ENCODE data around the gene COL26A1. TPM values are rescaled to one million over a fixed set of nuclear protein-coding genes. Genes with fewer than 3 reads are reported as not detected.
"Not testable (repeated sequence)": the region's sequence is repeated elsewhere in the genome, so short reads cannot be mapped to it uniquely, and the experiment has no call there.

Gene COL26A1
- total RNA-seq, 1 donor from 2014 or later, result 0.09 TPM

DNA sequence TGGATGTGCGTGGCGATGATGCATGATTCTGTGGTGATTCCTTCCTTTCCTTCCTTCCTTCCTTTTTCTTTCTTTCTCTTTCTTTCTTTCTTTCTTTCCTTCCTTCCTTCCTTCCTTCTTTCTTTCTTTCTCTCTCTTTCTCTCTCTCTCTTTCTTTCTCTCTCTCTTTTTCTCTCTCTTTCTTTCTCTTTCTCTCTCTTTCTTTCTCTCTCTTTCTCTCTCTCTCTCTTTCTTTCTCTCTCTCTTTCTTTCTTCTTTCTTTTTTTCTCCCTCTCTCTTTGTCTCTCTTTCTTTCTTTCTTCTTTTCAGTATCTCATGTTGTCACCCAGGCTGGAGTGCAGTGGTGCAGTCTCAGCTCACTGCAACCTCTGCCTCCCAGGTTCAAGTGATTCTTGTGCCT is 113.0 kb downstream of the COL26A1 start:
- ATAC-seq; intact Hi-C loops (cut with DNase I); DNase-seq (ENCODE audit: low spot score): not testable (repeated sequence)

DNA sequence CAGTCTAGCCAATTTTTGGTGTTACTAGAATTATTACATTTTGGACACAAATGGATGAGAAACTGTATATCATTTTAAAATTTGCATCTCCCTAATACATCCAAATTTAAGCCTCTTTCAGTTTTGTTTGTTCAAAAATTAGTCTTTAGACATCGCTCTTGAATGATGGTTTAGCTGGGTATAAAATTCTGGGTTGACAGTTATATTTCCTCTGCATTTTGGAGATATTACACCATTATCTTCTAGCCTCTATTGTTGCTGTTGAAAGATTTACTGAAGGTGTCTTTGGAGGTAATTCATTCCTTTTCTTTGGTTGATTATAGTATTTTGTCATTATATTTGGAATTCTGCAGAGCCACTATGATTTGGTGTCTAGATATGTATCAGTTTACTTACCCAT is 116.5 kb downstream of the COL26A1 start:
- ATAC-seq (no peak), DNase-seq (ENCODE audit: low spot score) (no peak)
- intact Hi-C loops (cut with DNase I), result no loop called here

DNA sequence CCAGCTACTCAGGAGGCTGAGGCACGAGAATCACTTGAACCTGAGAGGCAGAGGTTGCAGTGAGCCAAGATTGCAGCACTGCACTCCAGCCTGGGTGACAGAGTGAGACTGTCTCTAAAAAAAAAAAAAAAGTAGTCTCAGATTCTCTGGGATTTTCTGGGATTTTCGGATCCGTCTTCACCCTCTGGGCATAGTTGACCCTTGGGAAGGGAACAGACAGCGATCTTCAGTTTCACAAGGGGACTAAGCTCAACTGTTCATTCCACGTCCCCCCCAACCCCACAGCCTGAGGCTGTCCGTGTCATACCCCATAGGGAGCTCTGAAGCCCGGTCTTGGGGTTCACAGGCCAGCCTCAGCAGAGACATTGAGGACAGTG is 123.4 kb downstream of the COL26A1 start:
- DNase-seq (ENCODE audit: low spot score); ATAC-seq; intact Hi-C loops (cut with DNase I): not testable (repeated sequence)

DNA sequence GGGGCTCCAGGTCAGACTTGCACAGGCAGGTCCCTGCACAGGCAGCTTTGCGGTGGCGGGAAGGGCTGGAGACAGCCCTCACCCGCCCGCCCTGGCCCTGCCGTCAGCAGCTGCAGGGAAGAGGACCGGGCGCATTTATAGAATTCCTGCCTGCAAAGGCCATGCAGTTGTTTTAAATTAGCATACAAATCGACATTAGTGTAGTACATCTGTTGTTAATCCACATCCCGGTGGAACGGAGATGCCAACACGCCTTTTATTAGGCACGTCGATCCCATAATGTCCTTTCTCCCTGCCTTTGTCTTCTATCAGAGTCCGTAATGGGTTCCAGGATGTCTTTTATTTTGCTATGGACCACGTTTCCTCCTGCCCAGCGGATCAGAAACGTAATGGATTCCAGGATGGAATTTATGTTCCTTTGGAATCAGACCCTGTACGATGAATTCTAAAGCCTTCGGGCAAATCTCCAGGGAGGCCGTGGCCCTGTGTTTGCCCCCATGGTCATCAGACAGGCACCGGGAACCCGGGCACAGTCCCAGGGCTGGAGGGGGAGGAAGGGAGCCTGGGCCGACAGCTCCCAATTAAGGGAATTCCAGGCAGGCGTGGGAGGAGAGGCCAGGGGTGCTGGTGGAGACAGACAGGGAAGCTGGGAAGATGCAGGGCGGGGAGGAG is 123.9 kb downstream of the COL26A1 start:
- intact Hi-C loops (cut with DNase I), result no loop called here
- ATAC-seq, result no peak
- no peak for DNase-seq (ENCODE audit: low spot score)

DNA sequence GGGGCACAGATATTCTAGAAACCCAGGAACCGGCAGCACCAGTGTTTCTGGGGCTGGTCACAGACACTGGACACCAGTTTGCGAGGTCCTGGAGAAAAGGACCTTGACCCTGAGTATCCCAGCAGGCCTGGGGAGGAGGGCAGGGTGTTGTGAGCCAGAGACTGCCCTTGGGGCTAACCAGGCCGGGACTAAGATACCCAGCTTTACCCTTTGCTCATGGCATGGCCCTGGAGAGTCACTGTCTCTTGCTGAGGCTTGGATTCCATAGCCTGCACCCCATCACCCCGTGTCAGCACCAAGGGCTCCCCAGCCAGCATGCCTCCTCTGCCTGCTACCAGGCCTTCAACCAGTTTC is 124.4 kb downstream of the COL26A1 start:
- ATAC-seq (no peak), DNase-seq (ENCODE audit: low spot score) (no peak)
- intact Hi-C loops (cut with DNase I), result no loop called here

DNA sequence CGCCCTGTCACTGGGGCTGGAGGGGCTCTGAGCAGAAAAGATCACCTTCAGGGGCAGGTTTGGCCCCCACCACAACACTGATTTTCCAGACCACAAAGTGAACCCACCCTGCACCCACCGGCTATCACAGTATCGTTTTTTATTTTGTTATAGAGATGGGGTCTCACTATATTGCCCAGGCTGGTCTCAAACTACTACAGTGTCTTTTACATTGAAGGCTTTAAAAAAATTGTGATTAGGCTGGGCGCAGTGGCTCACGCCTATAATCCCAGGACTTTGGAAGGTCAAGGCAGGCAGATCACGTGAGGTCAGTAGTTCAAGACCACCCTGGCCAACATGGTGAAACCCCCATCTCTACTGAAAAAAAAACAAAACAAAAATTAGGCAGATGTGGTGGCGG is 125.1 kb downstream of the COL26A1 start:
- intact Hi-C loops (cut with DNase I), result no loop called here
- ATAC-seq (no peak), DNase-seq (ENCODE audit: low spot score) (no peak)

DNA sequence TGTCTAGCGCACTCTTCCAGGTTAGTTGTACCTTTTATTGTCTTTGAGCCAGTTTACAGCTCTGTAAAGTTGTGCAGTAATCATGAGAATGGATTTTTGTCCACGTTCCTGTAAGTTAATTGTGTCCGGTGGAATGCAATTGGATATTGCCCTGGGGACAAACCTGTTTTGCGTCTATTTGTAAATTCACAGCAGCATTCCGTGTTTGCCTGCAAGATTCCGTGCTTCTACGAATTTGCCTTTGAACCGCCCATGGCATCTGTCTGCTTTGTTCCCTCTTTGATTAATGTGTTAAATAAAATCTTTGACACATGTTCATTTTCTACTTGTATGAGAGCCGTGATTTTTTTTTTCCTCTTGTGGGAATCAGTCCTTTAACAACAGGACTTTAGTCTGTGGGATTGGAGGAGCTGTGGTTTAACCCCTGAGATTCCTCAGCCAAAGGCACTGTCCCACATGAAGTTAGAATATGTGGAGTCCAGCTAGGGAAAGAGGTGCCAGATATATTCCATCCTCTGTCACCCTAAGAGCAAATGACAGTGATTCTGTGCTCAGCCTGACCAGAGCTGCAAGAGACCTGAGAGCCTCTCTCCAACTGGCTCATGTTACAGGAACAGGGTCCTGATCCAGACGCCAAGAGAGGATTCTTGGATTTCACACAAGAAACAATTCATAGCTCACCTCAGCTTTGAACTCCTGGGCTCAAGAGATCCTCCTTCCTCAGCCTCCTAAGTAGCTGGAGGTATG is 126.3 kb downstream of the COL26A1 start:
- DNase-seq (ENCODE audit: low spot score), result no peak
- ATAC-seq, result no peak
- intact Hi-C loops (cut with DNase I), result no loop called here

DNA sequence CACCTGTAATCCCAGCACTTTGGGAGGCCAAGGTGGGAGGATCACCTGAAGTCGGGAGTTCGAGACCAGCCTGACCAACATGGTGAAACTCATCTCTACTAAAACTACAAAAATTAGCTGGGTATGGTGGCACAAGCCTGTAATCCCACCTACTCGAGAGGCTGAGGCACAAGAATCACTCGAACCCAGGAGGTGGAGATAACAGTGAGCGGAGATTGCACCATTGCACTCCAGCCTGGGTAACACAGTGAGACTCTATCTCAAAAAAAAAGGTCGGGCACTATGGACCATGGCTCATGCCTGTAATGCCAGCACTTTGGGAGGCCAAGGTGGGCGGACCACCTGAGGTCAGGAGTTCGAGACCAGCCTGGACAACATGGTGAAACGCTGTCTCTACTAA is 127.8 kb downstream of the COL26A1 start:
- ATAC-seq; DNase-seq (ENCODE audit: low spot score); intact Hi-C loops (cut with DNase I): not testable (repeated sequence)

DNA sequence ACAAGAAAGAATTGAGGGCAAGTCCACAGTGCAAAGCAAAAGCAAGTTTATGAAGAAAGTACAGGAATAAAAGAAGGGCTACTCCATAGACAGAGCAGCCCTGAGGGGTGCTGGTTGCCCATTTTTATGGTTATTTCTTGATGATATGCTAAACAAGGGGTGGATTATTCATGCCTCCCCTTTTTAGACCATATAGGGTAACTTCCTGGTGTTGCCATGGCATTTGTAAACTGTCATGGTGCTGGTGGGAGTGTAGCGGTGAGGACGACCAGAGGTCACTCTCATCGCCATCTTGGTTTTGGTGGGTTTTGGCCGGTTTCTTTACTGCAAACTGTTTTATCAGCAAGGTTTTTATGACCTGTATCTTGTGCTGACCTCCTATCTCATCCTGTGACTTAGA is 128.8 kb downstream of the COL26A1 start:
- ATAC-seq; intact Hi-C loops (cut with DNase I); DNase-seq (ENCODE audit: low spot score): not testable (repeated sequence)

DNA sequence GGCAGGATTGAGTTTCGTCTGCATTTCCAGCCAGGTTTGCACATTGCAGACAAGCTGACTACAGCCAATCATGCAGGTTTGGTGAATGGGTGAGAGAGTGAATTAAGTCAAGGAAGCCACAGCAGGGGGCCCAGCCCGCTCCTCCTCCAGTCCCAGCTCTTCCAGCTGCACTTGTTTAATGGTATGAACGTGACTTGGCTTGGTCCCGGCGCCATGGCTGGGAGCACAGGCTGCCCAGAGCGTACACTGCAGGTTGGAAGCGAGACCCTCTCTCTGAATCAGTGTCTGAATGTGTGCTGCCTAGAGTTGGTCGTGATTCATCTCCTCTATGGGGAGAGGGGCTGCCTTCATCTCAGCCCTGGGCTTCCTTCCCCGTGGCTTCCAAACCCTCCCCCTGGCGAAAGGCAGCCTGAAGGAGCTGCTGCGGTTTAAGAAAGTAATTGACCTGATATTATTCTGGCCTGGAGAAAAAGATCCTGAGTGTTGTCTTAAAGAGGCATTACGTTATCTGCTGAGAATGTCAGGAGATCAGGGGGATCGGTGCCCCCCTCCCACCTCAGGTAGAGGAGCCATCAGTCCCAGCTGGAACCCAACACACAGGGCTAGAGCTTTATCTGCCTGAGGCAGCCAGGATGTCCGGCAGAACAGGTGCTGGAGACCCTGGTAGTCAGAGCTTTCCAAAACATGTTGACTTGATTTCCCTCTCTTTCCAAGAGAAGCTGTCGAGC is 132.1 kb downstream of the COL26A1 start:
- intact Hi-C loops (cut with DNase I), result no loop called here
- no peak for DNase-seq (ENCODE audit: low spot score)
- ATAC-seq, result no peak

DNA sequence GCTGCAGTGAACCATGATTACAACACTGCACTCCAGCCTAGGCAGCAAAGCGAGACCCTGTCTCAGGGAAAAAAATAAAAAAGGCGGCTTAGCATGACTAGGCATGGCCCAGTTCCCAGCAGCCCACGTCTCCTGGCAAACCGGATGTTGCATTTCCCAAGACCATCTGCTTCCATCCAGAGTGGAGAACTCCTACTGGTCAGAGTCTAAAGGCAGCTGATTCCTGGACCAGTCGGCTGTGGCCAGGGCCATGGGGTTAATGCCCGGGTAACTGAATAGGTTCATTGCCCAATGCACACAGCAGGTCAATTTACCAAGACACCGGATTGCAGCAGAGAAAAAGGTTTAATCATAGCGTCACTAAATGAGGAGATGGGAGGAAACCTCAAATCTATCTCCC is 133.3 kb downstream of the COL26A1 start:
- intact Hi-C loops (cut with DNase I), result no loop called here
- ATAC-seq (no peak), DNase-seq (ENCODE audit: low spot score) (no peak)

DNA sequence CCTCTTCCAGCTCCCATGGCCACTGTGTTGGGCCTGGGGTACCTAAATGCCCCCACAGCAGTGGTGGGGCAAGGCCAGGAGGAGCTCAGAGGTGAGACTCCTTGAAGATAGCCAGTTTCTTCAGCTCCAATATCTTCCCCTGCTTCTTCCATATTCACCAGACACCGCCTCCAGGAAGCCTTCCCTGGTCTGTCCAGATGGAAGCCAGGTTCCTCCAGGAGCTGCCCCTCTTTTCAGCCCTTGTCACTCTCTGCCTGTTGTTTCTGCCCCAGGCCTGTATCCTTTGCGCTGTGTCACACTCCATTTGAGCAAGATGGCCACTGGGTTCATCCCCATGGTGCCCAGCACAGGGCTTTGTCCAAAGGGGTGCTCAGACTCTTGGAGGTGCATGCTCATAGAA is 138.7 kb downstream of the COL26A1 start:
- intact Hi-C loops (cut with DNase I), result no loop called here
- ATAC-seq, result no peak
- no peak for DNase-seq (ENCODE audit: low spot score)

DNA sequence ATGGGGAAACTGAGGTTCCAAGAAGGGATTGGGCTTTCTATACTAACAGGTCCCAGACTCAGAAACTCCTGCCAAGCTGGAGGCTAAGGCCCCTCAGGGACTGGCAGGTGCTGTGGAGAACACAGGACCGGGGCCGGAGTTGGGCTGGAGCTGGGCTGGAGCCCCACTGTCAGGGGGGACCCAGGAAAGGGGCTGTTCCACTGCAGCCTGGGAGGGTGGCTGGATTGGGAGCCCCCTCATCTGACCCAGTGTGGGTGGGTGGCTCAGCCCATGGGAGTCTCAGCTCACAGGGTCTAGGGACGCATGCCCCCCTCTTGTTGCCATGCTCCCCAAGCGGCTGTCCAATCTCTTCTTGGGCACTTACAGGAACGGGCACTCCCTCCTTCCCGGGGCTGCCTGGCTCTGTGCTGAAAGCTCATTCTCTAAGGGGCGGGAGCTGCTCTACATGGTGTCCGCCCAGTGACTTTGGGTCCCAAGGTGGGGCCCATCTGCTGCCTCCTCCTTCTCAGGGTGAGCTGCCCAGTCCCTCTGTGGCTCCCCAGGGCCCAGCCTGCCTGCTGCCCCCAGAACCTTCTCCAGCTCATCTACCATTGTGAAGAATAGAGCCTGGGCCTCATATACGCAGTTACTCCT is 139.9 kb downstream of the COL26A1 start:
- no peak for ATAC-seq
- DNase-seq (ENCODE audit: low spot score), result no peak
- intact Hi-C loops (cut with DNase I), result no loop called here

DNA sequence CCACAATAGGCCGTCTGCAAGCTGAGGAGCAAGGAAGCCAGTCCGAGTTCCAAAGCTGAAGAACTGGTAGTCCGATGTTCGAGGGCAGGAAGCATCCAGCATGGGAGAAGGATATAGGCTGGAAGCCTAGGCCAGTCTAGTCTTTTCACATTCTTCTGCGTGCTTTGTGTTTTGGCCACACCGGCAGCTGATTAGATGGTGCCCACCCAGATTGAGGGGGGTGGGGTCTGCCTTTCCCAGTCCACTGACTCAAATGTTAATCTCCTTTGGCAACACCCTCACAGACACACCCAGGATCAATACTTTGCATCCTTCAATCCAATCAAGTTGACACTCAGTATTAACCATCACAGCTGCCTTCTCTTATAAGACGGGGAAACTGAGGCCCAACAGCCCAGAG is 142.8 kb downstream of the COL26A1 start:
- intact Hi-C loops (cut with DNase I); DNase-seq (ENCODE audit: low spot score); ATAC-seq: not testable (repeated sequence)

DNA sequence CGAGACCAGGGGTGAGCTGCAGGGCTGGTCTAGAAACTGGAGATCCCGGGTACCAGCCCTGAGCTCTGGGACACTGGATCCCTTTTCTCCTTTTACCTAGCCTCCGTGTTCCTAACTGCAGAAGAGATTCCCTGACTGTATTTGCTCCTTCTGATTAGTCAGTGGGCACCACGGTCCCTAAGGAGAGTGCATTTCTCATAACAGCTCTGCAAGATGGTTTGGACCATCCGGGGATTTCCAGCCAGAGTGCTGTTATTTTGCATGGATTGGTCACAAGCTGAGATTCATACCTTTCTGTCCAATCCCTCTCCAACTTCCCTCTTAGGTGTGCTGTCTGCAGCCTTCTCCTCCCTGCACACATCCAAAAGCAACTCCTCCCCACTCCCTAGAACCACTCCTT is 143.9 kb downstream of the COL26A1 start:
- ATAC-seq, result no peak
- intact Hi-C loops (cut with DNase I), result no loop called here
- DNase-seq (ENCODE audit: low spot score), result no peak

DNA sequence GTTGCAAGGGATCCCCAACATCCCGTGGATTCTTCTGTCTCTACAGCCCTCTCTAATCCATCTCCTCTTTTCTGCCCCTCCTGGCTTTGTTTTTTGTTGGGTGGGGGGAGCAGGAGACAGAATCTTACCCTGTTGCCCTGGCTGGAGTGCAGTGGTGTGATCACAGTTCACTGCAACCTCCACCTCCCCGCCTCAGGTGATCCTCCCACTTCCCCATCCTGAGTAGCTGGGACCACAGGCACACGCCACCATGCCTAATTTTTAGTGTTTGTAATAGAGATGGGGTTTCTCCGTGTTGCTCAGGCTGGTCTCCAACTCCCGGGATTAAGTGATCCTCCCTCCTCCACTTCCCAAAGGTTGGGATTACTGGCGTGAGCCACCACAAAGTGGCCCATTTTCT is 144.7 kb downstream of the COL26A1 start:
- ATAC-seq, result no peak
- intact Hi-C loops (cut with DNase I), result no loop called here
- no peak for DNase-seq (ENCODE audit: low spot score)

DNA sequence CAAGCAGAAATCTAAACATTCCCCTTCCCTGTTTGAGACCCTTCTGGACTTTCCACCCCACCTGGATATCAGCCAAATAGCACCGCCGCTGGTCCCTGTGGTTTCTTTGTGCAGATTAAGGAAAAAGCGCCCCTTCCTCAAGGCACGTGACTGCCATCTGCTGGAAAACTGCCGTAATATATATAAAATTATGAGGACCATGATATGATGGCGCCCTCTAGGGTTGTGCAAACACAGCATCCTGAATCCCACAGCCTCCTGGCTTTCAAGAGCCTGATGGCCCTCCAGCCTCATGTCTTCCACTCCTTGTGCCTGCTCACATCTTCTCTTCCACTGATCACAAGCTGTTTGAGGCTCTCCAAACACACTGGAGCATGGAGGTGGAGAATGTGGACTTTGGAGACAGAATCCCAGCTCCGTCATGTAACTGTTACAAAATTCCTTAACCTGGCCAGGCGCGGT is 145.1 kb downstream of the COL26A1 start:
- no peak for DNase-seq (ENCODE audit: low spot score)
- intact Hi-C loops (cut with DNase I), result no loop called here

DNA sequence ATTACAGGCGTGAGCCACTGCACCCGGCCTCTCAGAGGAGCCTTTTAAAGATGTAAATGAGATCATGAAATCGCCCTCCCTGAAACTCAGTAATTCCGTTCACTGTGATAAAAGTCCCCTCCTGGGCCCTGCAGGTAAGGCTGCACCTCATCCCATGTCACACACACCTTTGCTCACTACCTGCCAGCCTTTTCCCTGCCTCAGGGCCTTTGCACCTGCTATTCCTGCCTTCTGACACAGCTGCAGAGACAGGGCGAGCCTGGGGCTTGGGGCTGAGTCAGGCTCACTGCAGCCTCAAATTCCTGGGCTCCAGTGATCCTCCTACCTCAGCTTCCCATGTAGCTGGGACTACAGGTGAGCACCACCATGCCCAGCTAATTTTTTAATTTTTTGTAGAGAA is 147.6 kb downstream of the COL26A1 start:
- DNase-seq (ENCODE audit: low spot score), result no peak
- no peak for ATAC-seq
- intact Hi-C loops (cut with DNase I), result no loop called here

More for the DNA sequence above, 145.1 kb downstream of the COL26A1 start:
- no peak for ATAC-seq

DNA sequence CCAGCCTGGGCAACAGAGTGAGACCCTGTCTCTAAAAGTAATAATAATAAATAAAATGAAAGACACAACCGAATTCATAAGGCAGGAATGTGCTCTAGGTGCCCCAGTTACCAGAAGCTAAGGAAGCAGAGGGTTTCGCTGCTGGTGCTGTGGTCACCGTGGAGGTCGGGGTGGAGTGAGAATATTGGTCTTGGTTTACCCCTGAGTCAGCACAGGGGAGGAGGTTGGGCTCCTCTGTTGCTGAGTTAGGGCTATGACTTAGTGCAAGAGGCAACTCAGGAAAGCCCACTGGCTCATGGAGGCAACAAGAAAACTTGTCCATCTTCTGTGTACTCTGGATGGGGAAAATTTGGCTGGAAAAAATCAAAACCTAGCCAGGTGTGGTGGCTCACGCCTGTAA is 149.3 kb downstream of the COL26A1 start:
- ATAC-seq, result no peak
- intact Hi-C loops (cut with DNase I), result no loop called here
- DNase-seq (ENCODE audit: low spot score), result no peak

DNA sequence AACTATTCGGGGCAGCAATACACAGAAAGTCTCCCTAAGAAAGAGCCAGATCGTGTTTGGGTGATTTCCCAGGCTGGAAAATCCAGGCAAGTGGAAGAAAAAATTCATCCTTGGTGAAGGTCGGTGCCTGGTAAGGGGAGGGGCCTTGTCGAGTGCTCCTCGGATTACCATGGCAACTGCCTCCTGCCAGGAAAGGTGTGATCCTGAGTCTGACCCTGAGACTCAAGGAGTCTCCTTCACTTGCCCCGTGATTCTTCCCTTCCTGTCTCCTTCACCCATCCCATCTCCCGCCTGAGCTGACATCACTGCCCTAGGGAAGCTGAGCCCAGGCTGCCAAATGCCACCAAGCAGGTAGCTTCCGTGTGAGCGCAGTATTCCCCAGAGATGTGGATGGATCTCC is 154.2 kb downstream of the COL26A1 start:
- ATAC-seq (no peak), DNase-seq (ENCODE audit: low spot score) (no peak)
- intact Hi-C loops (cut with DNase I), result no loop called here

Data from sciatic nerve (tissue), 2 donors.